B cell (primary cell): ENCODE data around the gene KIF26B. TPM values are rescaled to one million over a fixed set of nuclear protein-coding genes. Genes with fewer than 3 reads are reported as not detected.

Source experiments
- ATAC-seq: fragments of 200-7000 bp; cut with Tn5 transposase; one replicate; pipeline ENCODE4 v1.10.0; 2021; ENCODE audit warnings: low read depth, mild to moderate bottlenecking, moderate number of reproducible peaks, moderate library complexity
- CTCF ChIA-PET: fragments of 350-600 bp; sonication (Branson Sonifier 250); formaldehyde crosslinking; loops from one replicate; lab custom pipeline; 2021; ENCODE audit warnings: antibody characterized with exemption, inconsistent platforms; lab: Charles Lee
- POLR2A ChIA-PET: fragments of 350-600 bp; sonication (Branson Sonifier 250); formaldehyde crosslinking; loops from one replicate; lab custom pipeline; 2021; ENCODE audit warnings: antibody characterized with exemption; lab: Charles Lee
- DNase-seq: peaks from one replicate; pipeline ENCODE4 v3.0.0; 2013
- H2AFZ ChIP-seq: 2 replicates; pipeline ENCODE4 v1.6.1; 2012; ENCODE audit warnings: mild to moderate bottlenecking, low read depth, low read length; ENCODE audit not compliant: insufficient read depth, poor library complexity, severe bottlenecking
- H3K27ac ChIP-seq, 2 donors: 1 replicate in 1 of 2; 2 replicates in 1 of 2; pipeline ENCODE4 v1.5.1; 2012 to 2013; ENCODE audit warnings: low read length in 2 of 2, mild to moderate bottlenecking in 2 of 2, moderate library complexity in 1 of 2
- H3K27me3 ChIP-seq, 4 experiments: fragments of 200-600 bp in 1 of 4; sonication (generic) in 1 of 4; replicated peaks in 1 of 4; 1 replicate in 2 of 4; 2 replicates in 2 of 4; pipeline versions ENCODE4 v1.6.1 to v1.7.0; 2013 to 2016; ENCODE audit warnings: low read length in 3 of 4, mild to moderate bottlenecking in 2 of 4, mixed read lengths in 1 of 4, moderate library complexity in 1 of 4; ENCODE audit not compliant: insufficient read depth in 4 of 4, control insufficient read depth in 3 of 4; ENCODE audit errors: control extremely low read depth in 1 of 4
- H3K36me3 ChIP-seq, 2 experiments: replicated peaks in 1 of 2; 1 replicate in 1 of 2; 2 replicates in 1 of 2; pipeline versions ENCODE4 v1.6.1 to v1.7.1; 2013; ENCODE audit warnings: low read length in 1 of 2; ENCODE audit not compliant: insufficient read depth in 2 of 2, control insufficient read depth in 1 of 2; ENCODE audit errors: control extremely low read depth in 1 of 2, extremely low read depth in 1 of 2
- H3K4me1 ChIP-seq, 2 donors: fragments of 200-600 bp in 1 of 2; sonication (generic) in 1 of 2; 1 replicate in 1 of 2; 2 replicates in 1 of 2; pipeline versions ENCODE4 v1.5.1 to v1.6.1; 2013 to 2017; ENCODE audit warnings: low read length in 2 of 2; ENCODE audit not compliant: control insufficient read depth in 2 of 2, insufficient read depth in 2 of 2
- H3K4me2 ChIP-seq: replicated peaks from 2 replicates; pipeline ENCODE3; 2012; ENCODE audit warnings: mild to moderate bottlenecking, low read depth, low read length; ENCODE audit not compliant: poor library complexity, severe bottlenecking
- H3K4me3 ChIP-seq, 5 experiments: fragments of 200-600 bp in 1 of 5; sonication (generic) in 1 of 5; 1 replicate in 3 of 5; 2 replicates in 2 of 5; pipeline versions ENCODE4 v1.5.1 to v1.7.0; 2011 to 2016; ENCODE audit warnings: low read length in 4 of 5, mild to moderate bottlenecking in 4 of 5, low read depth in 2 of 5, control low read depth in 1 of 5, moderate library complexity in 1 of 5; ENCODE audit not compliant: insufficient read depth in 1 of 5; ENCODE audit errors: control extremely low read depth in 1 of 5, extremely low read depth in 1 of 5
- H3K79me2 ChIP-seq: fragments of 200-600 bp; sonication (generic); one replicate; pipeline ENCODE4 v1.6.0; 2016; ENCODE audit warnings: low read length; ENCODE audit not compliant: control insufficient read depth, insufficient read depth
- H3K9ac ChIP-seq: fragments of 200-600 bp; sonication (generic); 2 replicates; pipeline ENCODE4 v1.6.1; 2017; ENCODE audit warnings: mild to moderate bottlenecking, low read length, moderate library complexity
- H3K9me3 ChIP-seq, 3 donors: one replicate each; pipeline versions ENCODE4 v1.6.1 to v1.7.1; 2013; ENCODE audit warnings: low read length in 2 of 3; ENCODE audit not compliant: control insufficient read depth in 2 of 3, insufficient read depth in 1 of 3; ENCODE audit errors: control extremely low read depth in 1 of 3
- H4K20me1 ChIP-seq: 2 replicates; pipeline ENCODE4 v1.6.0; 2012; ENCODE audit warnings: mild to moderate bottlenecking, low read length; ENCODE audit not compliant: insufficient read depth, control insufficient read depth, poor library complexity, severe bottlenecking
- H3K27ac Mint-ChIP-seq: one replicate; pipeline ENCODE4 v1.8.0; 2021; ENCODE audit warnings: mixed read lengths
- H3K27me3 Mint-ChIP-seq: one replicate; pipeline ENCODE4 v1.8.0; 2021; ENCODE audit warnings: mixed read lengths
- H3K4me1 Mint-ChIP-seq: one replicate; pipeline ENCODE4 v1.8.0; 2021; ENCODE audit warnings: mixed read lengths
- H3K4me3 Mint-ChIP-seq: one replicate; pipeline ENCODE4 v1.8.0; 2021; ENCODE audit warnings: mixed read lengths
- H3K9me3 Mint-ChIP-seq: one replicate; pipeline ENCODE4 v1.8.0; 2022; ENCODE audit warnings: mixed read lengths; ENCODE audit not compliant: insufficient read depth
- CTCF ChIP-seq: fragments of 200-600 bp; IDR thresholded peaks from one replicate; pipeline ENCODE4 v1.8.0; 2022; ENCODE audit warnings: antibody characterized with exemption, mild to moderate bottlenecking
- EZH2 ChIP-seq: IDR thresholded peaks from 2 replicates; pipeline ENCODE4 v1.6.1; 2012; ENCODE audit warnings: borderline replicate concordance, low read depth, mild to moderate bottlenecking, moderate library complexity, low read length; ENCODE audit not compliant: insufficient read depth, poor library complexity, severe bottlenecking
- WGBS: methylation state at CpG from one replicate; pipeline ENCODE4 v1.1.5; 2013; ENCODE audit warnings: missing lambda C conversion rate; ENCODE audit not compliant: insufficient coverage; 5-methylcytosine and 5-hydroxymethylcytosine counted together
- intact Hi-C: fragments of 100-400 bp; cut with micrococcal nuclease; formaldehyde crosslinking; loops from one replicate; pipeline ENCODE4 v1.10.0; 2022
- polyA plus RNA-seq: library from polyadenylated mRNA; depleted of rRNA; stranded (reverse); fragments of >200 nt; gene quantifications from 2 replicates; pipeline ENCODE4 v1.2.3, GENCODE V29; 2012
- total RNA-seq, 2 donors: library from RNA; stranded (reverse); fragments of 120-200 nt in 1 of 2; gene quantifications; 1 replicate in 1 of 2; 2 replicates in 1 of 2; pipeline versions ENCODE4 v1.2.3 to v1.2.4, GENCODE V29; 2013 to 2022

Gene KIF26B
- total and polyA plus RNA-seq, 2 donors (not counting 1 experiment from before 2014, with no cell fraction given): 0.62 TPM; not detected in 1

- H3K27ac ChIP-seq: no peak overlapping the region
- ATAC-seq (no peak), DNase-seq (no peak)
- no peak overlapping the region for H3K4me2 ChIP-seq
- no peaks in the 10 kb centered on the region for H3K79me2 ChIP-seq
- Mint-ChIP-seq H3K4me1 (no peaks in the 10 kb centered on the region), H3K9me3 (no peaks in the 10 kb centered on the region), H3K27ac (no peak overlapping the region), H3K27me3 (peaks cover 5% of the 10 kb centered on the region), H3K4me3 (no peak overlapping the region)
- no peaks in the 10 kb centered on the region for H3K9me3 ChIP-seq
- POLR2A ChIA-PET: no interaction called here
- H3K4me1 ChIP-seq: no peaks in the 10 kb centered on the region
- H4K20me1 ChIP-seq: no peaks in the 10 kb centered on the region
- no peak overlapping the region for H2AFZ ChIP-seq
- no peak overlapping the region for H3K9ac ChIP-seq
- CTCF ChIA-PET: no interaction called here
- intact Hi-C loops: no loop called here
- no peak for TF ChIP-seq EZH2
- no peak for TF ChIP-seq CTCF
- H3K27me3 ChIP-seq: no peaks in the 10 kb centered on the region
- WGBS: no CpG with 5 or more reads among the region's 2 CpGs
- no peak overlapping the region for H3K4me3 ChIP-seq
- no peaks in the 10 kb centered on the region for H3K36me3 ChIP-seq
These were observed 223.5 kb downstream of the KIF26B start for GRCh38 chr1:245378311-245378722.

GRCh38 chr1:245378745-245379144 lies 224.0 kb downstream of the KIF26B start:
- no peaks in the 10 kb centered on the region for H3K36me3 ChIP-seq
- no peaks in the 10 kb centered on the region for H3K4me1 ChIP-seq
- DNase-seq: no peak
- Mint-ChIP-seq H3K4me3 (no peak overlapping the region), H3K9me3 (no peaks in the 10 kb centered on the region), H3K27ac (no peak overlapping the region), H3K27me3 (peaks cover 4% of the 10 kb centered on the region), H3K4me1 (no peaks in the 10 kb centered on the region)
- intact Hi-C loops: no loop called here
- POLR2A ChIA-PET: no interaction called here
- H3K27ac ChIP-seq: no peak overlapping the region
- WGBS: no CpG with 5 or more reads among the region's 5 CpGs
- CTCF ChIA-PET: no interaction called here
- no peak overlapping the region for H2AFZ ChIP-seq
- H3K4me3 ChIP-seq: no peak overlapping the region
- no peak overlapping the region for H3K9ac ChIP-seq
- H3K4me2 ChIP-seq: no peak overlapping the region
- H3K9me3 ChIP-seq: no peaks in the 10 kb centered on the region
- no peaks in the 10 kb centered on the region for H3K79me2 ChIP-seq
- TF ChIP-seq CTCF (no peak), EZH2 (no peak)
- no peaks in the 10 kb centered on the region for H4K20me1 ChIP-seq
- H3K27me3 ChIP-seq: no peaks in the 10 kb centered on the region
- ATAC-seq: no peak
